K562 (cell line): ENCODE results near the gene LY6G6F. TPM values are rescaled to one million over a fixed set of nuclear protein-coding genes. Genes with fewer than 3 reads are reported as not detected.

Source experiments
- ATAC-seq: fragments of 200-7000 bp; cut with Tn5 transposase; 3 replicates; pipeline ENCODE4 v1.9.1; 2020; ENCODE audit warnings: moderate library complexity
- BruUV-seq: library from RNA; stranded (reverse); fragments of 400-500 nt; replicated peaks from 2 replicates; lab custom pipeline; 2021; lab: Mats Ljungman, UMichigan
- CTCF ChIA-PET: fragments of 300-600 bp; formaldehyde crosslinking; extraction: SDS; loops from one replicate; lab custom pipeline; 2021; ENCODE audit warnings: low intra/inter-chr PET ratio; lab: Yijun Ruan, JAX
- POLR2A ChIA-PET: fragments of 300-600, 350-650 bp; sonication (Branson Sonifier 250); formaldehyde crosslinking; extraction: SDS; loops from one replicate; lab custom pipeline; 2021; ENCODE audit warnings: antibody characterized with exemption, inconsistent platforms; lab: Yijun Ruan, JAX
- DNase-seq, 4 experiments: peaks; one replicate each; pipeline versions ENCODE4 v3.0.0 to v3.0.0-alpha.2; 2011 to 2018; ENCODE audit warnings: low spot score in 3 of 4, mixed read lengths in 3 of 4; ENCODE audit errors: extremely low read depth in 1 of 4
- FAIRE-seq: peaks from 2 replicates; lab custom pipeline; 2011; peaks lifted over from hg19 to GRCh38; lab: Jason Lieb, UNC
- H2AFZ ChIP-seq: 2 replicates; pipeline ENCODE4 v1.6.0; 2011; ENCODE audit warnings: low read depth, low read length, control low read depth, inconsistent platforms
- H3K27ac ChIP-seq: fragments of 200-600 bp; 3 replicates; pipeline ENCODE4 v1.8.0; 2011; ENCODE audit warnings: low read depth, mild to moderate bottlenecking, control low read depth, inconsistent platforms, low read length, moderate library complexity, mixed read lengths; ENCODE audit errors: extremely low read depth
- H3K27me3 ChIP-seq, 2 experiments: fragments of 300-600 bp in 1 of 2; 2 replicates in 1 of 2; 3 replicates in 1 of 2; pipeline versions ENCODE4 v1.6.0 to v1.8.0; 2011; ENCODE audit warnings: inconsistent platforms in 2 of 2, low read length in 2 of 2, mild to moderate bottlenecking in 1 of 2, mixed read lengths in 1 of 2, moderate library complexity in 1 of 2; ENCODE audit not compliant: control insufficient read depth in 2 of 2, insufficient read depth in 2 of 2
- H3K36me3 ChIP-seq: fragments of 300-600 bp; 3 replicates; pipeline ENCODE4 v1.8.0; 2011; ENCODE audit warnings: mild to moderate bottlenecking, low read length, inconsistent platforms; ENCODE audit not compliant: control insufficient read depth, insufficient read depth
- H3K4me1 ChIP-seq, 2 experiments: fragments of 200-600 bp in 1 of 2; replicated peaks in 1 of 2; 2 replicates in 1 of 2; 3 replicates in 1 of 2; pipeline versions ENCODE4 v1.5.1 to v1.8.0; 2011; ENCODE audit warnings: inconsistent platforms in 2 of 2, low read length in 2 of 2, mild to moderate bottlenecking in 1 of 2, mixed read lengths in 1 of 2, moderate library complexity in 1 of 2; ENCODE audit not compliant: control insufficient read depth in 2 of 2, insufficient read depth in 2 of 2
- H3K4me2 ChIP-seq: 2 replicates; pipeline ENCODE4 v1.6.1; 2011; ENCODE audit warnings: low read length, control low read depth, inconsistent platforms, mixed read lengths; ENCODE audit not compliant: insufficient read depth
- H3K4me3 ChIP-seq: fragments of 200-600 bp; sonication (generic), shearing (Covaris generic); 2 replicates; pipeline ENCODE4 v1.5.1; 2016; ENCODE audit warnings: control low read depth, inconsistent platforms
- H3K79me2 ChIP-seq: fragments of 200-600 bp; 3 replicates; pipeline ENCODE4 v1.8.0; 2011; ENCODE audit warnings: low read length, inconsistent platforms; ENCODE audit not compliant: control insufficient read depth, insufficient read depth
- H3K9ac ChIP-seq, 2 experiments: 2 replicates each; pipeline versions ENCODE4 v1.6.0 to v1.6.1; 2011; ENCODE audit warnings: low read depth in 2 of 2, low read length in 2 of 2, control low read depth in 1 of 2, inconsistent platforms in 1 of 2, mild to moderate bottlenecking in 1 of 2, mixed read lengths in 1 of 2; ENCODE audit not compliant: insufficient read depth in 1 of 2
- H3K9me1 ChIP-seq: one replicate; pipeline ENCODE4 v1.6.0; 2011; ENCODE audit warnings: inconsistent platforms, mild to moderate bottlenecking, low read length, moderate library complexity; ENCODE audit not compliant: control insufficient read depth, insufficient read depth
- H3K9me3 ChIP-seq: replicated peaks from 2 replicates; pipeline ENCODE4 v1.5.1; 2011; ENCODE audit warnings: low read depth, low read length, inconsistent platforms; ENCODE audit not compliant: control insufficient read depth, insufficient read depth
- H4K20me1 ChIP-seq: replicated peaks from 2 replicates; pipeline ENCODE4 v1.6.1; 2011; ENCODE audit warnings: low read length, inconsistent platforms, mixed read lengths; ENCODE audit not compliant: control insufficient read depth, insufficient read depth
- ATF7 ChIP-seq: fragments of 450-650 bp; IDR thresholded peaks from 2 replicates; pipeline ENCODE4 v1.7.1; 2014; ENCODE audit warnings: mild to moderate bottlenecking, moderate library complexity
- GATAD2A ChIP-seq: fragments of 450-650 bp; IDR thresholded peaks from 2 replicates; pipeline ENCODE4 v1.6.1; 2017
- NELFE ChIP-seq: IDR thresholded peaks from 2 replicates; pipeline ENCODE4 v1.6.1; 2011; ENCODE audit warnings: mild to moderate bottlenecking; ENCODE audit not compliant: insufficient read depth, insufficient read length
- NUFIP1 ChIP-seq: fragments of 450-650 bp; IDR thresholded peaks from 2 replicates; pipeline ENCODE4 v1.6.1; 2018; ENCODE audit not compliant: partially characterized antibody
- PHF8 ChIP-seq: fragments of 200-600 bp; sonication (generic); IDR thresholded peaks from 2 replicates; pipeline ENCODE4 v1.6.1; 2012; ENCODE audit warnings: mixed run types, mild to moderate bottlenecking, inconsistent platforms, low read length, moderate library complexity, borderline replicate concordance
- RAD51 ChIP-seq: fragments of 450-650 bp; IDR thresholded peaks from 2 replicates; pipeline ENCODE4 v1.7.1; 2016; ENCODE audit warnings: low read depth, mild to moderate bottlenecking, borderline replicate concordance
- ZNF431 ChIP-seq: sonication (generic); formaldehyde crosslinking; IDR thresholded peaks from 2 replicates; pipeline ENCODE4 v1.8.0; 2022; ENCODE audit warnings: mild to moderate bottlenecking, missing genetic modification reagents
- ZNF707 ChIP-seq: fragments of 250-450 bp; sonication (Bioruptor Pico); conservative IDR thresholded peaks from 2 replicates; pipeline ENCODE4 v1.8.0; 2022; ENCODE audit warnings: inconsistent platforms, mild to moderate bottlenecking, moderate library complexity
- WGBS: fragments of 100-300 bp; shearing (Covaris generic); methylation state at CpG from one replicate; pipeline ENCODE4 v1.1.6; 2016; ENCODE audit warnings: low coverage, mixed read lengths; ENCODE audit not compliant: insufficient coverage; ENCODE audit errors: missing lambda C conversion rate; 5-methylcytosine and 5-hydroxymethylcytosine counted together
- in situ Hi-C: fragments of 300-500 bp; cut with MboI; formaldehyde crosslinking; loops from 4 replicates; pipeline ENCODE4 v1.15.0; 2018; ENCODE audit warnings: inconsistent platforms, mixed read lengths
- intact Hi-C: fragments of 100-400 bp; cut with micrococcal nuclease; formaldehyde crosslinking; loops from 2 replicates; pipeline ENCODE4 v1.14.2; 2022
- polyA plus RNA-seq, 8 experiments: library from polyadenylated mRNA; depleted of rRNA in 4 of 8; stranded (reverse) in 5 of 8; unstranded in 3 of 8; fragments of >200 nt; fragmentation: Nextera tagmentation in 2 of 8; fragmentation: Illumina TruSeq in 1 of 8; extraction: Ambion mirVana in 2 of 8; extraction: Trizol in 1 of 8; gene quantifications; 2 replicates each; pipeline versions ENCODE4 v1.2.1 to v1.2.3, GENCODE V29; 2011 to 2014; ENCODE audit warnings: inconsistent platforms in 1 of 8, missing spikeins in 1 of 8
- total RNA-seq, 7 experiments: library from RNA; depleted of rRNA in 6 of 7; stranded (reverse); fragments of >200 nt in 6 of 7; fragmentation: Illumina TruSeq in 2 of 7; extraction: Trizol in 2 of 7; gene quantifications; 2 replicates each; pipeline versions ENCODE4 v1.2.1 to v1.2.3, GENCODE V29; 2011 to 2021; ENCODE audit warnings: low replicate concordance in 1 of 7
- TF ChIP-seq, protein P1 (sequence below): sonication (generic); formaldehyde crosslinking; IDR thresholded peaks from 2 replicates; pipeline ENCODE4 v1.4.0; 2020; ENCODE audit warnings: mild to moderate bottlenecking, missing genetic modification reagents
- TF ChIP-seq, protein P2 (sequence below): fragments of 450-650 bp; formaldehyde crosslinking; conservative IDR thresholded peaks from 2 replicates; pipeline ENCODE4 v1.4.0; 2022; ENCODE audit warnings: mild to moderate bottlenecking, missing genetic modification characterization
- TF ChIP-seq, protein P3 (sequence below), 3 experiments: fragments of 200-800 bp in 1 of 3; sonication (Bioruptor generic) in 1 of 3; sonication (generic) in 1 of 3; formaldehyde crosslinking in 1 of 3; IDR thresholded peaks; 2 replicates each; pipeline versions ENCODE4 v1.6.1 to v1.8.0; 2016 to 2022; ENCODE audit warnings: mild to moderate bottlenecking in 2 of 3, missing compliant biosample characterization in 2 of 3, missing genetic modification characterization in 2 of 3, missing genetic modification reagents in 1 of 3
- TF ChIP-seq, protein P4 (sequence below): fragments of 450-650 bp; formaldehyde crosslinking; IDR thresholded peaks from 2 replicates; pipeline ENCODE4 v1.4.0; 2022; ENCODE audit warnings: missing genetic modification characterization

Gene LY6G6F
- total and polyA plus RNA-seq, 9 of the 15 experiments (the other 6 are each of a cell fraction or from before 2014, with no cell fraction given) = 0.14 to 0.50 (median 0.28) TPM; not detected in 2

DNA sequence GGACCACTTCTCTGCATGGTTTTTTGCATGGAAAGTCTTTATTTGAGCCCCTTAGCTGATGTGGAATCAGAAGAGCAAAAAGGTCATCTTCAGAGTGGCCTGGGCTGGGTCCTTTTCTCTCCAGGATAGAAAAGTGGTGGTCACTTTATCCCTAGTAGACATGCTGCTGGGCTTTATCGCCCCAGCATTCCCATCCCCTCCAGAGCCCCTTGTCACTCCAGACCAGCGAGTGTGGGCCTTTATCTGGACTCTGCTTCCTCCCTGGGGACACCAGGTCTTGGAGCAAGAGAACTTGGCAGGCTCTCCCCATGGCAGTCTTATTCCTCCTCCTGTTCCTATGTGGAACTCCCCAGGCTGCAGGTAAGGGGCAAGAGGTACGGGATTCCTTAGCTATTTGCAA lies at the start of gene LY6G6F (continued):
- TF ChIP-seq RAD51 (no peak), ZNF431 (CRISPR knock-in tag) (no peak), PHF8 (no peak), ZNF707 (CRISPR knock-in tag) (no peak), NUFIP1 (no peak), GATAD2A (no peak)

DNA sequence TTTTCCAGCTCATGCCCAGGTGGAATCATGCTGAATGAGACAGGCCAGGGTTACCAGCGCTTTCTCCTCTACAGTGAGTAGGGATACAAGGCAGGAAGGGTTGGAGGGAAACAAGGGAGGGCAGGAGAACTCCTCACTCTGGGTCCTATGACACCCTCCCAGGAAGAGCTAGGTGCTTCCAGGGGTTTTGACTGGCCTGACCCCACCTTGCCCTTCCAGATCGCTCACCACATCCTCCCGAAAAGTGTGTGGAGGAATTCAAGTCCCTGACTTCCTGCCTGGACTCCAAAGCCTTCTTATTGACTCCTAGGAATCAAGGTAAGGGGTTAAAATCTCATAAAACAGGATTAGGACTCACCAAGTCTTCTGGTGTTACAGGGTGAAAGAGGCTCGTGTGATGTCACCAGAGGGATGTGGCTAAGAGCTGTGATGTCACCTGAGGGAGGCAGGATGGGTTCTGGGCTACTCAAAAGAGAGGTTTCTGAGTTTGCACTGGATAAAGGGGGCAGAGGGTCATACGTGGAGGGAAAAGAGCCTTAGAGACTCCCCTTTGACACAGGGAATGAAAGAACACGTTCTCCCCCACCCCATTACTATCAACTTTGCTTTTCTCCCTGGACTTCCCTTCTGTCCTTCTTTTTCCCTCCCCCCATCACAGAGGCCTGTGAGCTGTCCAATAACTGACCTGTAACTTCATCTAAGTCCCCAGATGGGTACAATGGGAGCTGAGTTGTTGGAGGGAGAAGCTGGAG lies 49.1 kb upstream of the LY6G6F start:
- ChIA-PET CTCF (no interaction called here), POLR2A (interaction anchor here (0.6 to 9.8 kb wide), 16 partner anchors 10 to 245 kb away, joined by 3 to 182 read pairs (median 4); partner anchors contain the start of genes CLIC1, DDAH2, LSM2 and LY6G5B)
- H4K20me1 ChIP-seq = peaks cover 8% of the 10 kb centered on the region; the same call in 1 of the 2 replicates
- no peaks in the 10 kb centered on the region for H3K27me3 ChIP-seq
- H3K4me1 ChIP-seq = peaks cover 41 to 56% of the 10 kb centered on the region in 2 experiments
- DNase-seq (peak in 2 of 4 experiments; percentile 66 to 69), ATAC-seq (no peak), FAIRE-seq (no peak)
- H3K9me3 ChIP-seq = no peaks in the 10 kb centered on the region
- peaks cover 78% of the 10 kb centered on the region for H3K79me2 ChIP-seq
- H3K27ac ChIP-seq = peak overlapping the region; percentile 80; the same call in 1 of the 3 replicates
- no peak overlapping the region for H3K4me3 ChIP-seq
- no peak overlapping the region for H2AFZ ChIP-seq
- 55% methylated on average over 6 of the region's 6 CpGs for WGBS
- no peaks in the 10 kb centered on the region for H3K9me1 ChIP-seq
- H3K9ac ChIP-seq = peak overlapping the region; percentile 80 to 89; a peak in 3 of 4 replicates
- H3K36me3 ChIP-seq = peaks cover 50% of the 10 kb centered on the region
- in situ Hi-C loops (no loop called here), intact Hi-C loops (no loop called here)
- peak overlapping the region; percentile 54 for H3K4me2 ChIP-seq
- BruUV-seq = no TSS peak
- TF ChIP-seq, protein P1, sequence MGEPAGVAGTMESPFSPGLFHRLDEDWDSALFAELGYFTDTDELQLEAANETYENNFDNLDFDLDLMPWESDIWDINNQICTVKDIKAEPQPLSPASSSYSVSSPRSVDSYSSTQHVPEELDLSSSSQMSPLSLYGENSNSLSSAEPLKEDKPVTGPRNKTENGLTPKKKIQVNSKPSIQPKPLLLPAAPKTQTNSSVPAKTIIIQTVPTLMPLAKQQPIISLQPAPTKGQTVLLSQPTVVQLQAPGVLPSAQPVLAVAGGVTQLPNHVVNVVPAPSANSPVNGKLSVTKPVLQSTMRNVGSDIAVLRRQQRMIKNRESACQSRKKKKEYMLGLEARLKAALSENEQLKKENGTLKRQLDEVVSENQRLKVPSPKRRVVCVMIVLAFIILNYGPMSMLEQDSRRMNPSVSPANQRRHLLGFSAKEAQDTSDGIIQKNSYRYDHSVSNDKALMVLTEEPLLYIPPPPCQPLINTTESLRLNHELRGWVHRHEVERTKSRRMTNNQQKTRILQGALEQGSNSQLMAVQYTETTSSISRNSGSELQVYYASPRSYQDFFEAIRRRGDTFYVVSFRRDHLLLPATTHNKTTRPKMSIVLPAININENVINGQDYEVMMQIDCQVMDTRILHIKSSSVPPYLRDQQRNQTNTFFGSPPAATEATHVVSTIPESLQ (CRISPR knock-in tag) = no peak
- TF ChIP-seq, protein P2, sequence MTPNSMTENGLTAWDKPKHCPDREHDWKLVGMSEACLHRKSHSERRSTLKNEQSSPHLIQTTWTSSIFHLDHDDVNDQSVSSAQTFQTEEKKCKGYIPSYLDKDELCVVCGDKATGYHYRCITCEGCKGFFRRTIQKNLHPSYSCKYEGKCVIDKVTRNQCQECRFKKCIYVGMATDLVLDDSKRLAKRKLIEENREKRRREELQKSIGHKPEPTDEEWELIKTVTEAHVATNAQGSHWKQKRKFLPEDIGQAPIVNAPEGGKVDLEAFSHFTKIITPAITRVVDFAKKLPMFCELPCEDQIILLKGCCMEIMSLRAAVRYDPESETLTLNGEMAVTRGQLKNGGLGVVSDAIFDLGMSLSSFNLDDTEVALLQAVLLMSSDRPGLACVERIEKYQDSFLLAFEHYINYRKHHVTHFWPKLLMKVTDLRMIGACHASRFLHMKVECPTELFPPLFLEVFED = 0 out of 2 replicates have a peak, but pooled peaks have one; percentile 12
- no peak for TF ChIP-seq NELFE
- TF ChIP-seq, protein P3, sequence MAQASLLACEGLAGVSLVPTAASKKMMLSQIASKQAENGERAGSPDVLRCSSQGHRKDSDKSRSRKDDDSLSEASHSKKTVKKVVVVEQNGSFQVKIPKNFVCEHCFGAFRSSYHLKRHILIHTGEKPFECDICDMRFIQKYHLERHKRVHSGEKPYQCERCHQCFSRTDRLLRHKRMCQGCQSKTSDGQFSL (CRISPR knock-in tag; IDR thresholded peaks at IDR 0.05) = 0 out of 2 replicates have a peak, but pooled peaks have one; percentile 43
- TF ChIP-seq, protein P3 (tag; IDR thresholded peaks at IDR 0.05) = no peak
- TF ChIP-seq ATF7 = peak; percentile 62
- TF ChIP-seq, protein P4, sequence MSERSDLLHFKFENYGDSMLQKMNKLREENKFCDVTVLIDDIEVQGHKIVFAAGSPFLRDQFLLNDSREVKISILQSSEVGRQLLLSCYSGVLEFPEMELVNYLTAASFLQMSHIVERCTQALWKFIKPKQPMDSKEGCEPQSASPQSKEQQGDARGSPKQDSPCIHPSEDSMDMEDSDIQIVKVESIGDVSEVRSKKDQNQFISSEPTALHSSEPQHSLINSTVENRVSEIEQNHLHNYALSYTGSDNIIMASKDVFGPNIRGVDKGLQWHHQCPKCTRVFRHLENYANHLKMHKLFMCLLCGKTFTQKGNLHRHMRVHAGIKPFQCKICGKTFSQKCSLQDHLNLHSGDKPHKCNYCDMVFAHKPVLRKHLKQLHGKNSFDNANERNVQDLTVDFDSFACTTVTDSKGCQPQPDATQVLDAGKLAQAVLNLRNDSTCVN (CRISPR knock-in tag) = no peak
